Liver (tissue), 9 donors: Measurements from ENCODE around the gene AUH. TPM values are rescaled to one million over a fixed set of nuclear protein-coding genes. Genes with fewer than 3 reads are reported as not detected.

Experiments
- DNase-seq: peaks from one replicate; pipeline ENCODE4 v3.0.0-alpha.2; 2017; ENCODE audit warnings: low spot score
- H3K27ac ChIP-seq, 2 donors: one replicate each; pipeline ENCODE4 v1.7.0; 2013; ENCODE audit warnings: inconsistent platforms in 2 of 2, low read length in 2 of 2, control low read depth in 1 of 2, low read depth in 1 of 2, mild to moderate bottlenecking in 1 of 2
- H3K27me3 ChIP-seq, 4 donors: one replicate each; pipeline versions ENCODE4 v1.6.1 to v1.7.0; 2013; ENCODE audit warnings: low read length in 3 of 4, inconsistent platforms in 1 of 4, mild to moderate bottlenecking in 1 of 4, moderate library complexity in 1 of 4; ENCODE audit not compliant: control insufficient read depth in 4 of 4, insufficient read depth in 4 of 4
- H3K36me3 ChIP-seq, 4 donors: one replicate each; pipeline versions ENCODE4 v1.6.1 to v1.7.0; 2013; ENCODE audit warnings: low read length in 3 of 4, mild to moderate bottlenecking in 3 of 4, low read depth in 1 of 4, moderate library complexity in 1 of 4; ENCODE audit not compliant: control insufficient read depth in 4 of 4, insufficient read depth in 3 of 4
- H3K4me1 ChIP-seq, 4 donors: one replicate each; pipeline versions ENCODE4 v1.6.1 to v1.7.0; 2013; ENCODE audit warnings: low read length in 3 of 4, mild to moderate bottlenecking in 3 of 4, moderate library complexity in 1 of 4; ENCODE audit not compliant: control insufficient read depth in 4 of 4, insufficient read depth in 4 of 4
- H3K4me3 ChIP-seq, 3 donors: one replicate each; pipeline versions ENCODE4 v1.6.1 to v1.7.0; 2013; ENCODE audit warnings: low read length in 3 of 3, control low read depth in 1 of 3, low read depth in 1 of 3, mild to moderate bottlenecking in 1 of 3
- H3K9ac ChIP-seq, 2 donors: one replicate each; pipeline ENCODE4 v1.7.0; 2013; ENCODE audit warnings: low read length in 2 of 2, mild to moderate bottlenecking in 2 of 2, moderate library complexity in 2 of 2, control low read depth in 1 of 2, low read depth in 1 of 2
- H3K9me3 ChIP-seq, 4 donors: one replicate each; pipeline versions ENCODE4 v1.6.1 to v1.7.0; 2013; ENCODE audit warnings: low read length in 3 of 4; ENCODE audit not compliant: control insufficient read depth in 4 of 4
- ATF3 ChIP-seq: IDR thresholded peaks from 2 replicates; pipeline ENCODE4 v1.6.1; 2016; ENCODE audit warnings: antibody characterized with exemption
- EGR1 ChIP-seq, 2 donors: IDR thresholded peaks; 2 replicates each; pipeline ENCODE4 v1.6.1; 2016 to 2018; ENCODE audit warnings: antibody characterized with exemption in 2 of 2, low read depth in 2 of 2
- FOXA1 ChIP-seq: IDR thresholded peaks from 2 replicates; pipeline ENCODE4 v1.6.1; 2016; ENCODE audit warnings: antibody characterized with exemption
- FOXA2 ChIP-seq: IDR thresholded peaks from 2 replicates; pipeline ENCODE4 v1.6.1; 2016; ENCODE audit warnings: antibody characterized with exemption
- GABPA ChIP-seq, 2 donors: IDR thresholded peaks in 1 of 2; conservative IDR thresholded peaks in 1 of 2; 2 replicates each; pipeline ENCODE4 v1.6.1; 2016; ENCODE audit warnings: antibody characterized with exemption in 2 of 2, mild to moderate bottlenecking in 1 of 2, moderate library complexity in 1 of 2
- HNF4A ChIP-seq, 2 donors: conservative IDR thresholded peaks; 2 replicates each; pipeline ENCODE4 v1.6.1; 2016; ENCODE audit warnings: antibody characterized with exemption in 2 of 2, mild to moderate bottlenecking in 2 of 2
- HNF4G ChIP-seq: IDR thresholded peaks from 2 replicates; pipeline ENCODE4 v1.6.1; 2016; ENCODE audit warnings: antibody characterized with exemption
- JUND ChIP-seq, 2 donors: IDR thresholded peaks; 2 replicates each; pipeline ENCODE4 v1.6.1; 2016; ENCODE audit warnings: antibody characterized with exemption in 2 of 2
- MAX ChIP-seq: IDR thresholded peaks from 2 replicates; pipeline ENCODE4 v1.6.1; 2016; ENCODE audit warnings: antibody characterized with exemption
- NR2F2 ChIP-seq: IDR thresholded peaks from 2 replicates; pipeline ENCODE4 v1.6.1; 2016; ENCODE audit warnings: antibody characterized with exemption
- RAD21 ChIP-seq, 2 donors: IDR thresholded peaks; 2 replicates each; pipeline ENCODE4 v1.6.1; 2016; ENCODE audit warnings: antibody characterized with exemption in 2 of 2, mild to moderate bottlenecking in 2 of 2
- REST ChIP-seq: IDR thresholded peaks from 2 replicates; pipeline ENCODE4 v1.6.1; 2016; ENCODE audit warnings: antibody characterized with exemption, mild to moderate bottlenecking
- RXRA ChIP-seq, 2 donors: IDR thresholded peaks; 2 replicates each; pipeline ENCODE4 v1.6.1; 2017 to 2018; ENCODE audit warnings: antibody characterized with exemption in 2 of 2, mild to moderate bottlenecking in 1 of 2
- SP1 ChIP-seq: IDR thresholded peaks from 2 replicates; pipeline ENCODE4 v1.6.1; 2018; ENCODE audit warnings: antibody characterized with exemption, mild to moderate bottlenecking
- YY1 ChIP-seq: IDR thresholded peaks from 2 replicates; pipeline ENCODE4 v1.6.1; 2016; ENCODE audit warnings: antibody characterized with exemption, mild to moderate bottlenecking
- WGBS: extraction: QIAGEN DNeasy Blood & Tissue Kit; methylation state at CpG from one replicate; pipeline ENCODE4 v1.1.7; 2013; 5-methylcytosine and 5-hydroxymethylcytosine counted together
- polyA plus RNA-seq, 2 donors: library from polyadenylated mRNA; stranded (reverse) in 1 of 2; unstranded in 1 of 2; fragments of 200-250 nt in 1 of 2; fragments of >200 nt in 1 of 2; fragmentation: Nextera tagmentation in 1 of 2; extraction: Ambion mirVana in 1 of 2; gene quantifications; one replicate each; pipeline versions ENCODE4 v1.2.1 to v1.2.3, GENCODE V29; 2013 to 2015
- total RNA-seq, 2 donors: library from RNA; depleted of rRNA; stranded (reverse); fragments of >200 nt; gene quantifications; one replicate each; pipeline ENCODE4 v1.2.3, GENCODE V29; 2014
- TF ChIP-seq, protein P1 (sequence below): fragments of 150-350 bp; IDR thresholded peaks from 2 replicates; pipeline ENCODE4 v1.5.1; 2017; ENCODE audit warnings: improper control_type of control experiment, low read depth, low read length; ENCODE audit not compliant: missing input control
- TF ChIP-seq, protein P2 (sequence below): IDR thresholded peaks from 2 replicates; pipeline ENCODE4 v1.6.1; 2016; ENCODE audit warnings: antibody characterized with exemption
- donor health status: healthy.
- donor health status: healthy.
- donor health status: healthy.
- donor health status: healthy.
- donor health status: healthy.

The AUH gene
- total and polyA plus RNA-seq, 4 donors = 12.1 to 30.0 (median 24.9) TPM

GRCh38 chr9:91374939-91375338 lies 13.2 kb upstream of the AUH start:
- Histone ChIP-seq H3K36me3 (no peaks in the 10 kb centered on the region), H3K9me3 (no peaks in the 10 kb centered on the region), H3K4me3 (no peak overlapping the region), H3K27ac (no peak overlapping the region), H3K27me3 (no peaks in the 10 kb centered on the region), H3K9ac (no peak overlapping the region), H3K4me1 (peaks cover 0 to 4% (median 0%) of the 10 kb centered on the region in 4 donors)
- DNase-seq = no peak
- TF ChIP-seq GABPA (IDR thresholded peaks at IDR 0.05 in 1 of 2, conservative IDR thresholded peaks at IDR 0.05 in 1 of 2) (no peak), YY1 (no peak), NR2F2 (no peak), JUND (IDR thresholded peaks at IDR 0.05) (no peak), FOXA2 (no peak), EGR1 (IDR thresholded peaks at IDR 0.05; ENCODE audit: low read depth in 2 of 2) (no peak), REST (no peak), HNF4A (conservative IDR thresholded peaks at IDR 0.05) (no peak), RXRA (IDR thresholded peaks at IDR 0.05) (no peak), HNF4G (no peak), RAD21 (IDR thresholded peaks at IDR 0.05) (no peak), ATF3 (no peak), MAX (no peak)
- TF ChIP-seq, protein P1, sequence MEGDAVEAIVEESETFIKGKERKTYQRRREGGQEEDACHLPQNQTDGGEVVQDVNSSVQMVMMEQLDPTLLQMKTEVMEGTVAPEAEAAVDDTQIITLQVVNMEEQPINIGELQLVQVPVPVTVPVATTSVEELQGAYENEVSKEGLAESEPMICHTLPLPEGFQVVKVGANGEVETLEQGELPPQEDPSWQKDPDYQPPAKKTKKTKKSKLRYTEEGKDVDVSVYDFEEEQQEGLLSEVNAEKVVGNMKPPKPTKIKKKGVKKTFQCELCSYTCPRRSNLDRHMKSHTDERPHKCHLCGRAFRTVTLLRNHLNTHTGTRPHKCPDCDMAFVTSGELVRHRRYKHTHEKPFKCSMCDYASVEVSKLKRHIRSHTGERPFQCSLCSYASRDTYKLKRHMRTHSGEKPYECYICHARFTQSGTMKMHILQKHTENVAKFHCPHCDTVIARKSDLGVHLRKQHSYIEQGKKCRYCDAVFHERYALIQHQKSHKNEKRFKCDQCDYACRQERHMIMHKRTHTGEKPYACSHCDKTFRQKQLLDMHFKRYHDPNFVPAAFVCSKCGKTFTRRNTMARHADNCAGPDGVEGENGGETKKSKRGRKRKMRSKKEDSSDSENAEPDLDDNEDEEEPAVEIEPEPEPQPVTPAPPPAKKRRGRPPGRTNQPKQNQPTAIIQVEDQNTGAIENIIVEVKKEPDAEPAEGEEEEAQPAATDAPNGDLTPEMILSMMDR = no peak
- WGBS = 73% methylated on average over 3 of the region's 3 CpGs

GRCh38 chr9:91371894-91372293 lies 10.2 kb upstream of the AUH start:
- no peaks in the 10 kb centered on the region for H3K36me3 ChIP-seq
- WGBS = 85% methylated on average over 1 of the region's 1 CpG
- no peaks in the 10 kb centered on the region for H3K9me3 ChIP-seq
- H3K9ac ChIP-seq = no peak overlapping the region
- no peaks in the 10 kb centered on the region for H3K4me1 ChIP-seq
- H3K27ac ChIP-seq = no peak overlapping the region
- H3K4me3 ChIP-seq = no peak overlapping the region
- no peaks in the 10 kb centered on the region for H3K27me3 ChIP-seq
- no peak for DNase-seq
- TF ChIP-seq NR2F2 = no peak
- no peak for TF ChIP-seq FOXA1
- no peak for TF ChIP-seq RAD21 (IDR thresholded peaks at IDR 0.05)
- TF ChIP-seq, protein P2, sequence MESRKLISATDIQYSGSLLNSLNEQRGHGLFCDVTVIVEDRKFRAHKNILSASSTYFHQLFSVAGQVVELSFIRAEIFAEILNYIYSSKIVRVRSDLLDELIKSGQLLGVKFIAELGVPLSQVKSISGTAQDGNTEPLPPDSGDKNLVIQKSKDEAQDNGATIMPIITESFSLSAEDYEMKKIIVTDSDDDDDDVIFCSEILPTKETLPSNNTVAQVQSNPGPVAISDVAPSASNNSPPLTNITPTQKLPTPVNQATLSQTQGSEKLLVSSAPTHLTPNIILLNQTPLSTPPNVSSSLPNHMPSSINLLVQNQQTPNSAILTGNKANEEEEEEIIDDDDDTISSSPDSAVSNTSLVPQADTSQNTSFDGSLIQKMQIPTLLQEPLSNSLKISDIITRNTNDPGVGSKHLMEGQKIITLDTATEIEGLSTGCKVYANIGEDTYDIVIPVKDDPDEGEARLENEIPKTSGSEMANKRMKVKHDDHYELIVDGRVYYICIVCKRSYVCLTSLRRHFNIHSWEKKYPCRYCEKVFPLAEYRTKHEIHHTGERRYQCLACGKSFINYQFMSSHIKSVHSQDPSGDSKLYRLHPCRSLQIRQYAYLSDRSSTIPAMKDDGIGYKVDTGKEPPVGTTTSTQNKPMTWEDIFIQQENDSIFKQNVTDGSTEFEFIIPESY = no peak
- TF ChIP-seq MAX = no peak
- TF ChIP-seq FOXA2 = no peak
- no peak for TF ChIP-seq ATF3
- no peak for TF ChIP-seq HNF4A (conservative IDR thresholded peaks at IDR 0.05)
- no peak for TF ChIP-seq EGR1 (IDR thresholded peaks at IDR 0.05; ENCODE audit: low read depth in 2 of 2)
- TF ChIP-seq REST = no peak
- no peak for TF ChIP-seq SP1
- no peak for TF ChIP-seq RXRA (IDR thresholded peaks at IDR 0.05)
- TF ChIP-seq, protein P1 = no peak
